Endothelial cell of umbilical vein (primary cell): ENCODE measurements around the gene GABBR2. TPM values are rescaled to one million over a fixed set of nuclear protein-coding genes. Genes with fewer than 3 reads are reported as not detected.

Experiments
- BruUV-seq: library from RNA; stranded (reverse); fragments of 400-500 nt; replicated peaks from 2 replicates; lab custom pipeline; 2021; lab: Mats Ljungman, UMichigan
- CTCF ChIA-PET: fragments of 300-600, 350-600 bp; sonication (Branson Sonifier 250); formaldehyde crosslinking; loops from one replicate; lab custom pipeline; 2021; ENCODE audit warnings: antibody characterized with exemption, inconsistent platforms; lab: Charles Lee
- POLR2A ChIA-PET: fragments of 300-600, 350-600 bp; sonication (Branson Sonifier 250); formaldehyde crosslinking; loops from one replicate; lab custom pipeline; 2021; ENCODE audit warnings: antibody characterized with exemption, inconsistent platforms; lab: Charles Lee
- DNase-seq: peaks from one replicate; pipeline ENCODE4 v3.0.0-alpha.2; 2011; ENCODE audit warnings: low read depth, low spot score
- FAIRE-seq: peaks from 2 replicates; lab custom pipeline; 2011; peaks lifted over from hg19 to GRCh38; lab: Jason Lieb, UNC
- H2AFZ ChIP-seq: 2 replicates; pipeline ENCODE4 v1.6.0; 2012; ENCODE audit warnings: low read depth, low read length, control low read depth, inconsistent platforms
- H3K27ac ChIP-seq: 2 replicates; pipeline ENCODE4 v1.5.1; 2011; ENCODE audit warnings: low read depth, mild to moderate bottlenecking, control low read depth, low read length, moderate library complexity; ENCODE audit not compliant: insufficient read depth
- H3K27me3 ChIP-seq, 2 experiments: 2 replicates each; pipeline versions ENCODE4 v1.6.0 to v1.6.1; 2011; ENCODE audit warnings: low read length in 2 of 2, mixed read lengths in 1 of 2; ENCODE audit not compliant: control insufficient read depth in 2 of 2, insufficient read depth in 2 of 2
- H3K36me3 ChIP-seq, 2 experiments: 2 replicates in 1 of 2; 3 replicates in 1 of 2; pipeline ENCODE4 v1.5.1; 2011; ENCODE audit warnings: low read length in 2 of 2, mild to moderate bottlenecking in 1 of 2, moderate library complexity in 1 of 2; ENCODE audit not compliant: control insufficient read depth in 2 of 2, insufficient read depth in 2 of 2; ENCODE audit errors: extremely low read depth in 1 of 2
- H3K4me1 ChIP-seq: 3 replicates; pipeline ENCODE4 v1.5.1; 2011; ENCODE audit warnings: mild to moderate bottlenecking, low read length; ENCODE audit not compliant: control insufficient read depth, insufficient read depth; ENCODE audit errors: extremely low read depth
- H3K4me2 ChIP-seq: 2 replicates; pipeline ENCODE4 v1.6.1; 2011; ENCODE audit warnings: low read length, control low read depth, mixed read lengths; ENCODE audit not compliant: insufficient read depth
- H3K4me3 ChIP-seq, 3 experiments: fragments of 200-600 bp in 1 of 3; sonication (generic), shearing (Covaris generic) in 1 of 3; replicated peaks in 1 of 3; 2 replicates each; pipeline ENCODE4 v1.5.1; 2011 to 2016; ENCODE audit warnings: control low read depth in 3 of 3, low read length in 3 of 3, mild to moderate bottlenecking in 2 of 3, inconsistent platforms in 1 of 3, low read depth in 1 of 3, moderate library complexity in 1 of 3; ENCODE audit not compliant: insufficient read depth in 1 of 3
- H3K79me2 ChIP-seq: 2 replicates; pipeline ENCODE4 v1.6.0; 2012; ENCODE audit warnings: low read length, inconsistent platforms; ENCODE audit not compliant: control insufficient read depth, insufficient read depth
- H3K9ac ChIP-seq: replicated peaks from 2 replicates; pipeline ENCODE3; 2011; ENCODE audit warnings: low read length, control low read depth; ENCODE audit not compliant: insufficient read depth; ENCODE audit errors: extremely low read depth
- H3K9me1 ChIP-seq: replicated peaks from 3 replicates; pipeline ENCODE4 v1.6.0; 2011; ENCODE audit warnings: mild to moderate bottlenecking, low read length; ENCODE audit not compliant: control insufficient read depth, insufficient read depth; ENCODE audit errors: extremely low read depth
- H3K9me3 ChIP-seq: replicated peaks from 2 replicates; pipeline ENCODE4 v1.5.1; 2012; ENCODE audit warnings: low read length, inconsistent platforms; ENCODE audit not compliant: control insufficient read depth, insufficient read depth
- H4K20me1 ChIP-seq: replicated peaks from 2 replicates; pipeline ENCODE3; 2011; ENCODE audit warnings: mild to moderate bottlenecking, low read length; ENCODE audit not compliant: control insufficient read depth, insufficient read depth; ENCODE audit errors: extremely low read depth
- CTCF ChIP-seq, 2 donors: IDR thresholded peaks; 1 replicate in 1 of 2; 2 replicates in 1 of 2; pipeline ENCODE4 v1.5.1; 2011; ENCODE audit warnings: low read length in 2 of 2, mild to moderate bottlenecking in 2 of 2, moderate library complexity in 2 of 2, control low read depth in 1 of 2, inconsistent platforms in 1 of 2, low read depth in 1 of 2; ENCODE audit not compliant: insufficient read depth in 1 of 2; ENCODE audit errors: extremely low read depth in 1 of 2
- EZH2 ChIP-seq: IDR thresholded peaks from 2 replicates; pipeline ENCODE4 v1.6.1; 2012; ENCODE audit warnings: borderline replicate concordance, low read depth, mild to moderate bottlenecking, moderate library complexity, low read length, inconsistent platforms; ENCODE audit not compliant: severe bottlenecking
- FOS ChIP-seq: IDR thresholded peaks from 2 replicates; pipeline ENCODE4 v1.6.1; 2011; ENCODE audit warnings: mild to moderate bottlenecking, low read length, moderate library complexity, borderline replicate concordance; ENCODE audit not compliant: insufficient read depth
- GATA2 ChIP-seq: IDR thresholded peaks from 2 replicates; pipeline ENCODE4 v1.7.0; 2011; ENCODE audit warnings: low read depth, mild to moderate bottlenecking, moderate library complexity, mixed read lengths, low read length; ENCODE audit not compliant: insufficient read length, insufficient read depth
- JUN ChIP-seq: IDR thresholded peaks from 2 replicates; pipeline ENCODE4 v1.6.1; 2011; ENCODE audit warnings: borderline replicate concordance, low read depth; ENCODE audit not compliant: insufficient read length, insufficient read depth
- MAX ChIP-seq: IDR thresholded peaks from 2 replicates; pipeline ENCODE4 v1.6.1; 2011; ENCODE audit not compliant: insufficient read depth, insufficient read length
- MYC ChIP-seq: IDR thresholded peaks from one replicate; pipeline ENCODE4 v1.6.1; 2011; ENCODE audit warnings: mild to moderate bottlenecking, low read depth, low read length
- POLR2A ChIP-seq: IDR thresholded peaks from 2 replicates; pipeline ENCODE4 v1.6.1; 2012; ENCODE audit warnings: low read depth, mild to moderate bottlenecking, control low read depth, low read length
- POLR2AphosphoS5 ChIP-seq: IDR thresholded peaks from 2 replicates; pipeline ENCODE4 v1.6.1; 2012; ENCODE audit warnings: low read depth, mild to moderate bottlenecking, control low read depth, low read length, moderate library complexity; ENCODE audit not compliant: insufficient read depth
- dilution Hi-C: fragments of 300-500 bp; cut with MboI; formaldehyde crosslinking; loops from one replicate; pipeline ENCODE4 v1.15.0; 2019; ENCODE audit warnings: low sequenced_read_pairs; ENCODE audit not compliant: extremely low pct_ligation_motif_present
- intact Hi-C: fragments of 100-400 bp; cut with micrococcal nuclease; formaldehyde crosslinking; loops from one replicate; pipeline ENCODE4 v1.10.0; 2022
- polyA plus RNA-seq, 4 experiments: library from polyadenylated mRNA; depleted of rRNA in 3 of 4; stranded (reverse) in 3 of 4; unstranded in 1 of 4; fragments of >200 nt; gene quantifications; 2 replicates each; pipeline versions ENCODE4 v1.2.1 to v1.2.3, GENCODE V29; 2011 to 2012; ENCODE audit warnings: missing spikeins in 1 of 4
- total RNA-seq: library from RNA; stranded (reverse); gene quantifications from 2 replicates; pipeline ENCODE4 v1.2.3, GENCODE V29; 2021

GABBR2 gene
- total and polyA plus RNA-seq, 2 donors (not counting 3 experiments of a cell fraction or from before 2014, with no cell fraction given) = 1.1 to 9.2 TPM

GRCh38 chr9:98396236-98396635 lies 312.5 kb downstream of the GABBR2 start:
- H3K79me2 ChIP-seq = no peaks in the 10 kb centered on the region
- H3K27ac ChIP-seq = no peak overlapping the region
- CTCF ChIA-PET = no interaction called here
- POLR2A ChIA-PET = interaction anchor here (0.6 kb wide), 1 partner anchor 360 kb away, joined by 3 read pairs; no protein-coding TSS in a partner anchor
- H2AFZ ChIP-seq = no peak overlapping the region
- no peak overlapping the region for H3K4me3 ChIP-seq
- no peaks in the 10 kb centered on the region for H4K20me1 ChIP-seq
- no peaks in the 10 kb centered on the region for H3K9me1 ChIP-seq
- no TSS peak for BruUV-seq
- no peaks in the 10 kb centered on the region for H3K36me3 ChIP-seq
- dilution Hi-C loops = no loop called here
- TF ChIP-seq CTCF (IDR thresholded peaks at IDR 0.05; ENCODE audit: extremely low read depth in 1 of 2, insufficient read depth in 1 of 2, low read depth in 1 of 2, low read length in 2 of 2) = no peak
- no peak for TF ChIP-seq MAX
- no peak for TF ChIP-seq JUN
- TF ChIP-seq POLR2AphosphoS5 = no peak
- no peak for TF ChIP-seq POLR2A
- no peak for TF ChIP-seq EZH2
- TF ChIP-seq GATA2 = no peak
- no peak for TF ChIP-seq FOS
- no peak for TF ChIP-seq MYC
- H3K9me3 ChIP-seq = no peaks in the 10 kb centered on the region
- H3K9ac ChIP-seq = no peak overlapping the region
- peaks cover 5% of the 10 kb centered on the region for H3K4me1 ChIP-seq
- no peak overlapping the region for H3K4me2 ChIP-seq
- H3K27me3 ChIP-seq = no peaks in the 10 kb centered on the region
- DNase-seq (no peak), FAIRE-seq (no peak)
- intact Hi-C loops = no loop called here
